ENCODE data around the gene NEK11.

GRCh38 chr3:131001071-131001470 lies 25.6 kb upstream of the NEK11 start:
- TF ChIP-seq RFX5 (IDR thresholded peaks at IDR 0.05; ENCODE audit: low read length) = no peak
- no peak for TF ChIP-seq POLR2AphosphoS5 (IDR thresholded peaks at IDR 0.05; ENCODE audit: low read depth, low read length)
- TF ChIP-seq CTCF (IDR thresholded peaks at IDR 0.05) = no peak
- TF ChIP-seq FOXJ3 (CRISPR knock-in tag; IDR thresholded peaks at IDR 0.05) = no peak
- TF ChIP-seq EZH2phosphoT487 (IDR thresholded peaks at IDR 0.05; ENCODE audit: borderline replicate concordance, low read depth) = no peak
- TF ChIP-seq MAX (IDR thresholded peaks at IDR 0.05; ENCODE audit: low read depth) = no peak

Data from SK-N-SH (cell line).